GM12892 (cell line): Measurements from ENCODE around the gene CELF2.

ENCODE experiments used
- POLR2A ChIP-seq: IDR thresholded peaks from 2 replicates; pipeline ENCODE4 v1.6.1; 2011; ENCODE audit warnings: low read depth, low read length, control low read depth
- POLR2AphosphoS5 ChIP-seq: IDR thresholded peaks from 2 replicates; pipeline ENCODE4 v1.6.1; 2011; ENCODE audit warnings: low read depth, low read length, control low read depth

- no peak for TF ChIP-seq POLR2A
- TF ChIP-seq POLR2AphosphoS5: no peak
Observed at GRCh38 chr10:11138314-11139033, 120.8 kb downstream of the CELF2 start.
